Endodermal cell (in vitro differentiated cells): Measurements from ENCODE around the gene YIPF3. TPM values are rescaled to one million over a fixed set of nuclear protein-coding genes. Genes with fewer than 3 reads are reported as not detected.

ENCODE experiments used
- DNase-seq: peaks from one replicate; pipeline ENCODE4 v3.0.0-alpha.2; 2017
- H3K27ac ChIP-seq: 2 replicates; pipeline ENCODE4 v1.5.1; 2013; ENCODE audit warnings: mild to moderate bottlenecking, low read depth, low read length, moderate library complexity
- H3K27me3 ChIP-seq: 2 replicates; pipeline ENCODE4 v1.6.1; 2013; ENCODE audit warnings: mild to moderate bottlenecking, low read length, moderate library complexity; ENCODE audit not compliant: insufficient read depth, control insufficient read depth, poor library complexity, severe bottlenecking
- H3K36me3 ChIP-seq: 2 replicates; pipeline ENCODE4 v1.7.0; 2013; ENCODE audit warnings: mild to moderate bottlenecking, low read length, moderate library complexity; ENCODE audit not compliant: control insufficient read depth, insufficient read depth
- H3K4me1 ChIP-seq: one replicate; pipeline ENCODE4 v1.7.0; 2013; ENCODE audit warnings: low read length; ENCODE audit not compliant: control insufficient read depth, insufficient read depth
- H3K4me3 ChIP-seq: 2 replicates; pipeline ENCODE4 v1.5.1; 2013; ENCODE audit warnings: mild to moderate bottlenecking, low read length, moderate library complexity
- H3K9ac ChIP-seq: 2 replicates; pipeline ENCODE4 v1.6.1; 2013; ENCODE audit warnings: mild to moderate bottlenecking, low read length, moderate library complexity; ENCODE audit not compliant: poor library complexity, severe bottlenecking; ENCODE audit errors: extremely low read depth
- H3K9me3 ChIP-seq: 2 replicates; pipeline ENCODE4 v1.6.1; 2013; ENCODE audit warnings: mild to moderate bottlenecking, low read length, moderate library complexity; ENCODE audit not compliant: control insufficient read depth
- H3K27ac Mint-ChIP-seq: 2 replicates; pipeline ENCODE4 v1.8.0; 2020; ENCODE audit warnings: mixed read lengths
- H3K27me3 Mint-ChIP-seq: 2 replicates; pipeline ENCODE4 v1.8.0; 2021; ENCODE audit warnings: mild to moderate bottlenecking, mixed read lengths; ENCODE audit not compliant: insufficient read depth
- H3K36me3 Mint-ChIP-seq: 2 replicates; pipeline ENCODE4 v1.8.0; 2020; ENCODE audit warnings: low read depth, mixed read lengths
- H3K4me1 Mint-ChIP-seq: 2 replicates; pipeline ENCODE4 v1.8.0; 2020; ENCODE audit warnings: mixed read lengths
- H3K4me3 Mint-ChIP-seq: 2 replicates; pipeline ENCODE4 v1.8.0; 2020; ENCODE audit warnings: mild to moderate bottlenecking, moderate library complexity, mixed read lengths
- H3K9me3 Mint-ChIP-seq: 2 replicates; pipeline ENCODE4 v1.8.0; 2020; ENCODE audit warnings: mild to moderate bottlenecking, mixed read lengths
- CTCF ChIP-seq: fragments of 200-600 bp; sonication (generic); conservative IDR thresholded peaks from 2 replicates; pipeline ENCODE4 v1.5.0; 2021; ENCODE audit warnings: antibody characterized with exemption, mild to moderate bottlenecking
- WGBS, 2 experiments: methylation state at CpG; one replicate each; pipeline versions ENCODE4 v1.1.5 to v1.1.7; 2013; ENCODE audit warnings: missing lambda C conversion rate in 2 of 2, mixed read lengths in 1 of 2; ENCODE audit not compliant: insufficient coverage in 1 of 2, insufficient read length in 1 of 2; 5-methylcytosine and 5-hydroxymethylcytosine counted together
- total RNA-seq, 2 donors: library from RNA; stranded (reverse); fragmentation: NEBNext Ultra II Directional in 1 of 2; extraction: Animal tissue kit (Norgen Biotek cat#: 25700) in 1 of 2; gene quantifications; 2 replicates in 1 of 2; 3 replicates in 1 of 2; pipeline ENCODE4 v1.2.1, GENCODE V29; 2021

Gene YIPF3
- total RNA-seq, 2 donors from 2014 or later, result 87.7 to 103 TPM

GRCh38 chr6:43521836-43522235 is 5.1 kb upstream of the YIPF3 start:
- Mint-ChIP-seq H3K27me3 (no peaks in the 10 kb centered on the region), H3K36me3 (peaks cover 65% of the 10 kb centered on the region), H3K4me1 (no peaks in the 10 kb centered on the region), H3K9me3 (no peaks in the 10 kb centered on the region), H3K27ac (no peak overlapping the region), H3K4me3 (no peak overlapping the region)
- Histone ChIP-seq H3K4me1 (no peaks in the 10 kb centered on the region), H3K9ac (no peak overlapping the region), H3K9me3 (no peaks in the 10 kb centered on the region), H3K27me3 (no peaks in the 10 kb centered on the region), H3K27ac (no peak overlapping the region), H3K4me3 (no peak overlapping the region), H3K36me3 (peaks cover 78% of the 10 kb centered on the region)
- WGBS, 2 experiments, result 98% methylated on average over 2 of the region's 2 CpGs; no CpG with 5 or more reads in 1 of the 2 experiments
- TF ChIP-seq CTCF, result no peak
- DNase-seq, result no peak

GRCh38 chr6:43520097-43520496 is 3.4 kb upstream of the YIPF3 start:
- Mint-ChIP-seq H3K36me3 (peaks cover 55% of the 10 kb centered on the region), H3K27me3 (no peaks in the 10 kb centered on the region), H3K4me3 (no peak overlapping the region), H3K27ac (no peak overlapping the region), H3K9me3 (no peaks in the 10 kb centered on the region), H3K4me1 (peaks cover 11% of the 10 kb centered on the region)
- WGBS, 2 experiments, result 97 to 98% methylated on average over 8 of the region's 8 CpGs
- no peak overlapping the region for H3K27ac ChIP-seq
- H3K4me1 ChIP-seq, result peaks cover 6% of the 10 kb centered on the region
- H3K36me3 ChIP-seq, result peaks cover 67% of the 10 kb centered on the region
- H3K27me3 ChIP-seq, result no peaks in the 10 kb centered on the region
- H3K9ac ChIP-seq, result no peak overlapping the region
- no peak overlapping the region for H3K4me3 ChIP-seq
- H3K9me3 ChIP-seq, result no peaks in the 10 kb centered on the region
- DNase-seq, result no peak
- TF ChIP-seq CTCF, result no peak

GRCh38 chr6:43517505-43518357 is 1.0 kb upstream of the YIPF3 start:
- H3K4me3 Mint-ChIP-seq, result no peak overlapping the region
- Histone ChIP-seq H3K4me1 (peaks cover 6% of the 10 kb centered on the region), H3K27ac (no peak overlapping the region), H3K9me3 (no peaks in the 10 kb centered on the region), H3K4me3 (peak overlapping the region; percentile 100), H3K9ac (peak overlapping the region; percentile 95), H3K27me3 (no peaks in the 10 kb centered on the region), H3K36me3 (peaks cover 67% of the 10 kb centered on the region)
- TF ChIP-seq CTCF, result no peak
- no peak for DNase-seq
- no peaks in the 10 kb centered on the region for H3K27me3 Mint-ChIP-seq
- H3K36me3 Mint-ChIP-seq, result peaks cover 50% of the 10 kb centered on the region
- peaks cover 11% of the 10 kb centered on the region for H3K4me1 Mint-ChIP-seq
- H3K27ac Mint-ChIP-seq, result no peak overlapping the region
- H3K9me3 Mint-ChIP-seq, result no peaks in the 10 kb centered on the region
- 10 to 11% methylated on average over 10 of the region's 10 CpGs for WGBS, 2 experiments
